Measurements from ENCODE around the gene LRRC39.

Gene LRRC39

DNA sequence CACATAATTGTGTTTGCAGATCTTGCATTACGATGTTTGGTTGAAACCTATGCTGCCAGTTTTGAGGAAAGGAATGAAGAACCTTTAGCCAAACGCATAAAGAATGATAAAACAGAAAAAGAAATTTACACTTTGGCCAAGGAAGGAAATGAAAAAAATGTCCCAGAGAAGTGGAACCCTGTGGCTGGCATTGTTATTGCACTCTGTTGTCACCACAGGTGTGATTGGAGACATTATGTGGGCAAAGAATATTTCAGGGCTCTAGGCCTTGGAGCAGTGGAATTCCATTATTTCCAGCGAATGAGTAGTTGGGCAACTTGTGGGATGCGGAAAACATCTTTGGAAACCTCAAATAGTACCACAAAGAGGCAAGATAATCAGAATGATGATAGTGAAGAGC is 30.2 kb downstream of the LRRC39 start:
- no peak for DNase-seq (ENCODE audit: low read depth)

DNA sequence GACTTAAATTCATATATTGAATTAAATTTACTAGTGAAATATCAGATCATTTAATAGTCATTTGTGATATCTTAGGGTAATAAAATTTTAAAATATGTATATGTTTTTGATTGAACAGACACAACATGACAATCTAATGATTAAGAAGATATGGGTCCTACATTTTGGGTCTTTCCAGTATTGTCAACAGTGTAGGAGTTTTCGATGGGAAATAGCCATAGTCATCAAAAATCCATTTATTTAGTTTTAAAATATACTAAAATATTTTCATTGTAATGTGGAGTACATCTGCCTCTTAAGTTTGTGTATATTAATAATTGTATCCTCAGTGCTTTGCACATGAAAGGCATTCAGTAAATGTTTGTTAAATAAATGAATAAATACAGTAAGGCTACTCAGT is 31.1 kb downstream of the LRRC39 start:
- no peak for DNase-seq (ENCODE audit: low read depth)

DNA sequence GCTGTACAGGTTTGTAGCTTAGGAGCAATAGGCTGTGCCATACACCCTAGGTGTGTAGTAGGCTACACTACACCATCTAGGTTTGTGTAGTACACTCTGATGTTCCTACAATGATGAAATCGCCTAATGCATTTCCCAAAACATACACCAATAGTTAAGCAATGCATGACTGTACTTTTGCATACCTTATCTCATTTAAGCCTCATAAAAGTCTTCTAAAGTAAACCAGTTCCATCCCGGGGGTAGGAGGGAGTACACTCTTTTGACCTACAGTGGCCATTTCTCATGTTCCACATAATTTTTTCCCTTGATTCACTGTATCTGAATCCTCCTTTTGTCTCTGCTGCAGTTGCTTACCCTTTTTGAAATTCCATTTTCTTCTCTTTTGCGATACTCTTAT is 32.9 kb downstream of the LRRC39 start:
- no peak for DNase-seq (ENCODE audit: low read depth)

DNA sequence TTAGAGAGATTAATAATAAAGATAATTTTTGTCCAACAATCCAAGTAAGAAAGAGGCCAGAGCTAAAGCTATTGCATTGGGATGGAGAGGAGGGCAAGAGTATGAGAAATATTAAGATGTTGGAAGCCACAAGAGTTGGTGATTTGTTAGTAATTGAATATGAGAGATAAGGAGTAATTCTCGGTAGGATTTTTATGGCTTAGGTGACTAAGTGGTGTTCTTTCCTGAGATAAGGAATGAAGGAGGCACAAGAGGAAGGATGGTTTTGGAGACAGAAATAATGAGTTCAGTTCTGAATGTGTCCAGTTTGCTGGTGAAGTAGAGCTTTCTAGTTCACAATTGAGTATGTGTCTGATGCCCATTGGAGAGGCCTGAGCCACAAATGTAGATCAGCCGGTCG is 35.7 kb downstream of the LRRC39 start:
- no peak for DNase-seq (ENCODE audit: low read depth)

DNA sequence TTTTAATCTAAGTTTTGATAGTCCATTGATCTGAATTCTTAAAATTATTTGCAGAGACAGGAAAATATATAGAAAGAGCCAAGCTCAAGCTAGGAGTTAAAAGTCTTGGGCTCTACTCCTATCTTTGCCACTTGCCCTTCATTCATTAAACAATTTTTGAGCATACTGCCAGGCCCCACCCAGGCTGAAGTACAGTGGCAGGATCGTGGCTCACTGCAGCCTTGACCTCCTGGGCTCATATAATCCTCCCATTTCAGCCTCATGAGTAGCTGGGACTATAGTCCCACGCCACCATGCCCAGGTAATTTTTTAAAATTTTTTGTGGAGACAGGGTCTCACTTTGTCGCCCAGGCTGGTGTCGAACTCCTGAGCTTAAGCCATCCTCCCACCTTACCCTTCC is 36.9 kb downstream of the LRRC39 start:
- DNase-seq (ENCODE audit: low read depth), result no peak

DNA sequence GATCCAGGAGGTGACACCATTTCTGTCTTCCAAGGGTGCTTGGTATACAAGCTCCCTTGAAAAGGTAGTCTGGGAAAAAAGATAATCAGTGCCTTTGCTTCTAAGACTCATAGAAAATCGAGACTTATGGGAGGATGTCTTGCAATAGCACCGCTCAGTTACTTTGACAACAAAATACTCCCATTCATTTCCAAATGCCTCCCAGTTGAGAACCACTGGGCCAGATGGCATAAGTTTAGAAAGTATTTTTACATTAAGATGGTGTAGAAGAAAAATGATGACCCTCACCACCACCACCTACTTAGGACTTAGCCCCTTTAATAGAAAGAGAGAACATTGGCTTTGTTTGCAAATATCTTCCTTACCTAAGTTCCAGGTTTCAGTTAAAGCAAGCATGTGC is 40.5 kb downstream of the LRRC39 start:
- DNase-seq (ENCODE audit: low read depth), result no peak

DNA sequence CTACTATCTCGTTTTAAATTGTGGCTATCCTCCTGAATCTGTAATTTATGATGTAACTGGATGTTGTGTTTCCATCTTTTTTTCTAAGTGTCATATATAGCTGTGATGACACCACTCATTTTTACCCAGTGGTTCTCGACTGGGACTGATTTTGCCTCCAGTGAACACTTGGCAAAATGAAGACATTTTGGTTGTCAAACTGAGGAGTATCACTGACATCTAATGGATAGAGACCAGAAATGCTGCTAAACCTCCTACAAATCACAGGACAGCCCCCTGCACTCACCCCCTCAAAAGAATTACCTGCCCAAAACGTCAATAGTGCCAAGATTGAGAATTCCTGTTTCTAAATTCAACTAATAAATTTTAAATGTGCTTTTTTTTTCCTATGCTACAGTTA is 43.2 kb downstream of the LRRC39 start:
- no peak for DNase-seq (ENCODE audit: low read depth)

DNA sequence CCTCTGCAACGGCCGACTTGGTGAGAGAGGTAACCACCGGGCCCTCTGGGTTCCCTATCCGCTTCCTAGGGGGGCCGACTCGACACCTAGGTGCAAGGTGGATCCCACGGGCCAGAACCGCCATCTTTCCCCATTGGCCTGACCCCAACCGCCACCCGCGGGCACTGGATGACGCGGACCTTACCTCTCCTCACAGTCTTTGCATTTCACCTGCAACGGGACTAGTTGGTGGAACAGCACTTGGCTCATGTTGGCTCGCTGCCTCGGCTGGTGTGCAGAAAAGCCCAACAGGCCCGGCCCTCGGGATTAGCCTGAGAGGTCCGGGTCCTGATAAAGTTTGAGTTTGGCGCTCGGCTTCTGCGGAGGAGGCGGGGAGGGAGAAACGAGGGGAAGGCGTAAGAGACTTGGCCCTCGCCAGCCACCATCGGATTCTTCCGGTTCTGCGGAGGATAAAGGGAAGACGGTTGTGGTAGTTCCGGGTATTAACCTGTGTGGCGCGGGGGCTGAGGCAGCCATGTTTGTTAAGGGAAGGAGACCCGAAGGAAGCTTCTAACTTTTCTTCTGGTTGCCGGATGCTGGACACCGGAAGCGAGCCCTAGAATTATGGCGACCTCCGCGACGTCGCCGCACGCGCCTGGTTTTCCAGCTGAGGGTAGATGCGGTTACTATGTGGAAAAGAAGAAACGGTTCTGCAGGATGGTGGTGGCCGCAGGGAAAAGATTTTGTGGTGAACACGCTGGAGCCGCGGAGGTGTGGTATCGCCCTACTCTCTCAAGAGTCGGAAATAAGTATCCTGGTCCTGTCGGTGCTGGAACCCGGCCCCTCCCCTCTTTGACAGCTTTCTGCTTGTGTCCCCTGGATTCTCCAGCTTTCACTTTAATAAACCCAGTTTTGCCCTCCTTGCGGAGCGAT is 45.2 kb downstream of the LRRC39 start, which contains the start of the genes SASS6 and TRMT13:
Gene SASS6, minus strand, starts transcription at position 365 of the 912 bp plus-strand sequence. Its CDS starts 116 bp downstream, at position 249.
Gene TRMT13, plus strand, starts transcription at position 598 of the 912 bp plus-strand sequence. Its CDS starts 6 bp downstream, at position 604.
- peak; percentile 86 for DNase-seq (ENCODE audit: low read depth)

DNA sequence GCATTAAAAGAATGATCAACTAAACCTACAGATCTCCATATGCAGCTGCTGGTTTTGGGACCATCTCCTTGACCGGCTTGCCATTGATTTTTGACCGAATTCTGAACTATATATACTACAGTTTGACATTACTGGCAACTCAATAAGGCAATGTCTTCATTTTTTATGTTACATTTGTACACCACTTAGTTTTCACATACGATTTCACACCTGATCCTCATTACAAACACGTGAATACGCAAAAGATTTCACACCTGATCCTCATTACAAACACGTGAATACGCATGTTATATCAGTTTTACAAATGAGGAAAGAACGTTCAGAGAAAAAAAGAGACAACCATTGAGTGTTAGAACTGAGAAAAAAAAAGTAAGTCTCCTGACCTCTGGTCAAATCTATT is 46.4 kb downstream of the LRRC39 start:
- DNase-seq (ENCODE audit: low read depth), result no peak

DNA sequence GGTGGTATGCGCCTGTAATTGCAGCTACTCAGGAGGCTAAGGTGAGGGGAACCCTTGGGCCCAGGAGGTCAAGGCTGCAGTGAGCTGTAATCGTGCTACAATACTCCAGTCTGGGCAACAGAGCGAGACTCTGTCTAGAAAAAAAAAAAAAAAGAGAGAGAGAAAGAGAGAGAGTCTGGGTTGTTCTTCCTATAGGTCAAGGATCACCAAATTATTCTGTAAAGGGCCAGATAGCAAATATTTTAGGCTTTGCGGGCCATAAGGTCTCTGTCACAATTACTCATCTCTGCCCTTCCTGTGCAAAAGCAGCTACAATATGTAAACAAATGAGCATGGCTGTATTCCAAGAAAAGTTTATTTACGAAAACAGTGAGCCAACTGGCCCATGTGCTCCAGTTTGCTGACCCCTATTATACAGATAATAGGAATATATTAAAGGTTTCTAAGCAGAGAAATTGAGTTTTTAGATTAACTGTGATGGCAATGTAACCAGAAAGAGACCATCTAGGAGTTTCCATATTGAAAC is 47.4 kb downstream of the LRRC39 start:
- no peak for DNase-seq (ENCODE audit: low read depth)

DNA sequence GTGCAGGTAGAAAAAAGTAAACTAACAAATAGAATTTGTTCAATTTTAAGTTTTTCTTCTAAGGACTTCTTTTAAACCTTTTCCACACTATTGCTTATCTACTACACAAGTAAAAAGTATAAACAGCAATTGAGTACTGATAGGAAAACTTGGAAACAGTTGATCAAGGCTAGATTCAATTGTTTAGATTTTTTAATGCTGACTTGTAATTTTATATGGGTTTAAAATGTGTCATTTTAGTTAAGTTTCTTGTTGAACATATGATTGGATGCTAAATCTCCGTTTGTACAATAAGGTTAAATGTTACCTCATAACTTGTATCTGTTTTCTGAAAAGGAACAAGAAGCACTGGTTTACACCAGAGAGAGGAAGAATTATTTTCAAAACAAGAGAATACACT is 50.8 kb downstream of the LRRC39 start:
- no peak for DNase-seq (ENCODE audit: low read depth)

DNA sequence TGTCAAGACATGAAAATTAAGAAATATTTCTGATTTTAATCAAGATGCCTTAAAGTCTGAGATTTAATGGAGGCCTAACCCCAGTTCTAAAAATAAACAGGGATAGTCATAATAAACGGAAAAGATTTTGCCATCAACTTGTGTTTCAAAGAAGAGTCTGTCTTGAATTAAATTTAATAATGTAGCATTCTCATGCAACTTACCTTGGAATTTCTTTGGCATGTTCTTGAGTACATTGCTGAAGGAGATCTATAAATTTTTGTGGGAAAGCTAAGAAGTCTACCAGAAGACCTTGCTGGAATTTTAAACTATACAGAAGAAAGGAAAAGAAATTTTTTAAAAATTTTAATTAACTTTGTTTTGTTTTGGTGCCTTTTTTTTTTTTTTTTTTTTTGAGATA is 55.9 kb downstream of the LRRC39 start:
- no peak for DNase-seq (ENCODE audit: low read depth)

DNA sequence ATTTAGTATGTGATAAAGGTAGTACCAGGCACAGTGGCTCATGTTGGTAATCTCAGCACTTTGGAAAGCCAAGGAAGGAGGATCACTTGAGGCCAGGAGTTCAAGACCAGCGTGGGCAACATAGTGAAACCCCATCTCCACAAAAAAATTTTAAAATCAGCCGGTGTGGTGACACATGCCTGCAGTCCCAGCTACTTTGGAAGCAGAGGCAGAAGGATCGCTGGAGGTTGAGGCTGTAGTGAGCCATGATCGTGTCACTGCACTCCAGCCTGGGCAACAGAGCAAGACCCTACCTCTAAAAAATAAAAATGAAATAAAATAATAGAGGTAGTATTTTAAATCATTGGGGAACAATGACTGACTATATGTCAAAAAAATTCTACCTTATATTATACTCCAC is 62.5 kb downstream of the LRRC39 start:
- no peak for DNase-seq (ENCODE audit: low read depth)

DNA sequence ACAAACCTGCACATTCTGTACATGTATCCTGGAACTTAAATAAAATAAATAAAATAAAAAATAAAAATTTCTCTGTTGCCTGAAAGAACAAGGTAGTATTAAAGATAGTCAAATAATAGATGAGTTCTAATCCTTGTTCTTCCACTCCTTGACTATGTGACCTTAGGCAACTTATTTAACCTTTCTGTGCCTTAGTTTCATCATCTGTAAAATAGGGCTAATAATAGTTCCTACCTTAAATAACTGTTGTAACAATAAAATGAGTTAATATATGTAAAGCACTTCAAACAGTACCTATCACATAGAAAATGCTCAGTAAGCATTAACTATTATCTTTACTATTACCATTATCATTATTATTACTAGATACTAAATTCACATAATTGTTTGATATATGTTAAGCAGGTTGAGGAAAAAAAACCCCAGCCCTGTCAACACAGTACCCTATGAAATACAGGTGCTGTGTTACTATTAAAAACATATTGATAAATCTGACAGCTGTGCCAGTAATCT is 68.4 kb downstream of the LRRC39 start:
- DNase-seq (ENCODE audit: low read depth), result no peak

DNA sequence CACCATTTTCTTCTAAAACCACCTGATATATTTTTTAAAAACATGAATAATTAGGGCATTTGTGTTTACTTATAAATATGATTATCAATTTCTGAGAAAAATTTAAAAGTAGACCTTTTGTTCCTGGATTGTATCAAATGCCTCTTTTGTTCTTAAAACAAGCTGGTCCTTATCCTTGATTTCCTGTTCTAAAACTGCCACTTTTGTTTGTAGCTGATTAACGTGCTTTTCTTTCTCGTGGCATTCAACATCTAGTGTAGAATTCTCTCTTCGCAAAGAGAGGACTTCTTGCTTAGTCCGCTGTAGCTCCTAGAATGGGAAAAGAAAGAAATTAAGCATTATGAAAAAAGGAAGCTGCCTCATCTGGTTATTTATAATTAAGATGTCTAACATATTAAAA is 70.4 kb downstream of the LRRC39 start:
- no peak for DNase-seq (ENCODE audit: low read depth)

DNA sequence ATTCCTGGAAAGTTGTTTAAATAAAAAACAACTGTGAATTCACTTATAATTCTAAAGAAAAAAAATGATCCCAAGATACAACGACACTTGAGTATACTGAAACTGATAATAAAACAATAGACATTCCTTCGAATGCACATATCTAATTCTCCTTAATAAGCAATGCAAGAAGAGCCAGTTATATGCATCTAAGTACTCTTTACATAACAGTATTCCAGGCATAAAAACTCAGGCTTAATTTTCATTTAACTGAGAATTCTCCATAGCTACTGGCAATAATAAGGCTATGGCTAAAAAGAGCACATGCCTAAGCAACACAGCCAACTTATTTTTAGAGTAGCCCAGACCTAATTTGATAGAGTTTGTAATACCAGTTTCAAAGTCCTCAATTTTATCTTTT is 76.5 kb downstream of the LRRC39 start:
- no peak for DNase-seq (ENCODE audit: low read depth)

DNA sequence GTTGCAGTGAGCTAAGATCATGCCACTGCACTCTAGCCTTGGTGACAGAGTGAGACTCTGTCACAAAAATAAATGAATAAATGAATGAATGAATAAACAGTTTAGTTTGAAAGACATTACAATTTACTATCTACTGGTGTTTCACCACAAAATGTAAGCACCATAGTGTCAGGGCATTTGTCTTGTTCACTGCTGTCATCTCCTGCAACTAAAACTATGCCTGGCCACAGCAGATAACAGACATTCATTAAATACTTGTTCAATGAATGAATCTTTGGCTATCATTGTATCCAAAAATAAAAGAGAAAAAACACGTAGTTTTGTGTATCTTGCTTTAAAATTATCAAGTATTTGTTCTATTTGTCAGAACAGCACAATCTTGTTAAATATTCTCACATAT is 77.9 kb downstream of the LRRC39 start:
- DNase-seq (ENCODE audit: low read depth), result no peak
